Measurements from ENCODE around the gene PRDX2.

Gene PRDX2

DNA sequence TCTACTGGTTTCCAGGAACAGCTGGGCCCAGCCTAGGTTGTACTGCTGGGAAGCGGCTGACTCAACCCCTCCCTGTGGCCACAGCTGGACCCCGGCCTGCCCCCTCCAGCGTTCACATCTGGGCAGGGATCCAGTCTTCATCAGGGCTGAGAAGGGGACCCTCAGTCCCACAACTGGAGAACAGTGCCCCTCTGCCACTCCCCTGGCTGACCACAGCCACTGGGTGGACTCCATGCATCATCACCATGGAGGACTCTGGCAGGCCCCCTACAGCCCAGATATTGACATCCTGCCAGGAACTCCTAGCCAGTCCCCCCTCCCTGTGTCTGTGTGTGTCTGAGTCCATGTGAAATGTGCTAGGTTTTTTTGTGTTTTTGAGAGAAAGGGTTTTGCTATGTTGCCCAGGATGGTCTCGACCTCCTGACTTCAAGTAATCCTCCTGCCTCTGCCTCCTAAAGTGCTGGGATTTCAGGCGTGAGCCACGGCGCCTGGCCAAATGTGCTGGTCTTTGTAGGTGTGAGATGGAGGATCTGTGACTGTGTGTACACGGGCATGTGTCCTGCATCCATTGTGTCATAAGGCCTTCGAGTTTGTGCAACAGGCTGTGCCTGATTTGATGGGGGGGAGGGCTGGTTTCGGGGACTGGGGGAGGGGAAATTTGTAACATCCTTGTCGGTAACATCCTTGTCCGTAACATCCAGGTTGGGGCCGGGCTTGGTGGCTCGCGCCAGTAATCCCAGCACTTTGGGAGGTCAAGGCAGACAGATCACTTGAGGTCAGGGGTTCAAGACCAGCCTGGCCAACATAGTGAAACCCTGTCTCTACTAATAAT lies 22.2 kb downstream of the PRDX2 start:
- no peak for DNase-seq

DNA sequence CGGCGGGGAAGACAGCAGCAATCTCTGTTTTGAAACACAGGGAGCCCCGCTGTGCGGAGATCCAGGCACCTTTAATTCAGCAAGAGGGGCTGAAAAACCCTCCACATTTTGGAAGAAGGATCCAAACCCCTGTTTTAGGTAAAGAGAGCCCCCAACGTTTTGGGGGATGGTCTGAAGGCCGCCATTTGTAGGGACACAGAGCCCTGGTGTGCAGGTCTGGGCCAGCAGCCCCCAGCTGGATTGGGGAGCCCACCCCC lies 22.8 kb downstream of the PRDX2 start:
- DNase-seq: no peak

DNA sequence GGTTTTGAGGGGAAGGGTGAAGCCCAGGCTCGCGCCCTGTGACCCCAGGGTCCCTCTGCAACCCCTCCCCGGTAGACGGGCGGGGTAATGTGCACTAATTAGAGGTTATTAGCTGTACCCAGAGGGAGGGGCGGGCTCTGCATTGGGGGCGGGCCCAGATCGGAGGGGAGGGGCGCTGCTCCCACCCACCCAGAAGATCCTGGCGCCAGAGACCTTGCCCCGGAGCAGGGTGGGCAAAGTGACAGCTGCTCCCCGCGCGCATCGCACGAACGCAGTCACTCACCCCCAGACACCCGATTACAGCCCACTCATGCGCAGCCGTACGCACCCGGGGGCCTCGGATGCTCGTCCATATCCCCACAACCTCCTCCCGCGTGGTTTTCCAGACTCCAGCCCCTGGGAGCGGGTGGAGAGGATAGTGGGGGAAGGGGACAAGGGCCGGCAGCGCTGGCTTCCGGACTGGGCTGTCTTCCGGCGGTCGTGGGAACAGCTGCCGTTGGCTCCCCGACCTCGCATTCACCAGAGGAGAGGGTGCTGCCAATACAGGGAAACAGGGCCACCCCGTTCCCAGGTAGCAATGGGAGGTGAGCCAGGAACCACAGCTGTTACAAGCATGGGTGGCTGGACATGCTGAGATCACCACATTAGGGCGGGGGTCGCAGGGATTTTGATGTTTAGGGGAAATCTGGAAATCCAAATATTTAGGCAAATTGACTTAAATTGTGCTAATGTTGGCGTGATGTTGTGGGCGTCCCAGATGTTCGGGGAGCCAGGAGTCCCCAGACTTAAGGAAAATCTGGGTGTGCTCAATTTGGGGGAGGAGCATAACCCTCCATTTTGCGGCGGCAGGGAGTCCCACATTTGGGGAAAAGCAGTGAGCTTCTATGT lies 23.3 kb downstream of the PRDX2 start:
- no peak for DNase-seq

DNA sequence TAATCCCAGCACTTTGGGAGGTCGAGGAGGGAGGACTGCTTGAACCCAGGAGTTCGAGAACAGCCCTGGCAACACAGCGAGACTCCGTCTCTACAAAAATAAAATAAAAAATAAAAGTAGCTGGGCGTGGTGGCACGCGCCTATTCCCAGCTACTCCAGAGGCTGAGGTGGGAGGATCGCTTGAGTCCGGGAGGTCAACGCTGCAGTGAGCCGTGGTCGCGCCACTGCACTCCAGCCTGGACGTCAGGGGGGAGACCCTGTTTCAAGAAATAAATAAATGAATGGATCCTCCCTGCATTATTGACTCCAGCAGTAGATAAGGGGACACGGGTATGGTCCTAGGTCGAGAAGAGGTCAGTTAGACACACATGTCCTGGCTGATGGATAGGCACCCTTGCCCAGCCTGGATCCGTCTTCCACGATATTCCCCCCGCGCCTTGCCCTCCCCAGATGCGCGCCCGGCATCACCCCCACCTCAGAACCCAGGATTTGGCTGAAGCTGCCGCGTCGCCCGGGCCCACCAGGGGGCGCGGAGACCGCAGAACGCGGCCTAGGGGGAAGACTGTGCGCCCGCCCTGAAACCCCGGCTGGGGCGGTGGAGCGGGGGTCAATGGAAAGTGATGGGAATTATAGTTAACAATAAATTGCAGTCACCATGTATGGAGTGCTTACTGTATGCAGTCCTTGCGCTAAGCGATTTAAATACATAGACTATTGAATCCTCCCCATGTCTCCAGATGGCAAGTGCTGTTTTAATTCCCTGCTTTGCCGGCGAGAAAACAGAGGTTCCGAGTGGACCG lies 24.2 kb downstream of the PRDX2 start:
- no peak for DNase-seq

DNA sequence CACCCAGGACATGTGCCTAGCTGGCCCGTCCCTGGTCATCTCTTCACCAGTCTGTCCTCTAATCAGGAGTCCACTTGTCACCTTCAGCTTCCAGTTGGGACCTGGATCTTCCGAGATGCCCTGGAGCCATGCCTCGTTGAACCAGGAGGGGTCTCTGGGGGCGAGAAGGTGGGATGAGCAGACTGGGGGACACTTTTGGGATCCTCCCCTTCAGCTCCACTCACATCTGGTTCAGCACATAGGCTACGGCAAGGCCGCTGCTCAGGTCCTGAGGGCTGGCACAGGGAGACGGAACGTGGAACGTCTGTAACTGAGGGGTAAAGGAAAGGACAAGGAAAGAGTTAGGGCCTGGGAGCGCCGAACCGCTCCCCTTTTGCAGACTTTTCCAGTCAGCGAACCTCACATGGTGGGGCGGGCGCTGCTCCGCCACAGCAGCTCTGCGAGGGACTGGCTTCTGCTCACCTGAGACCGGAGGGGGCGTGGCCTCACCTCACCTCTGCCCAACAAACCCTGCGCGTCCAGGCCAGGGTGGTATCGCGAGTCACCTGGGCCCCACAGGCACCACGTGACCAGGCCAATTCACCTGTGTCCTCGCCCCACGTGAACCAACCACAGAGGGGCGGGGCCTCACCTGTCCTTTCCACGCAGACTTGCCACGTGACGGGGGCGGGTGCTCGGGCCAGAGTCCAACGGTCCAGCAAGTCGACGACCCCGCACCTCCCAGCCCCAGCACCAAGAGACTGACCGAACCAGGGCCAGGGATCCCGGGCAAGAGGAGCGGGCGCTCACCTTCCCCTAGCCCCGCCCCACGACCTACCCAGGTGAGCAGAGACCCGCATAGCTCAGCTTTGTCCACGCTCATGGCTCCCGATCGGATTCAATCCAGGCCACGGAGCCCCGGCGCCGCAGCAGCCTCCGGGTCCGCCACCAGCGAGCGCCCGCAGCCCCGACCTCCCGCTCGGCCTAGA lies 26.7 kb downstream of the PRDX2 start, which contains the start of gene HOOK2:
TSS of gene HOOK2 (minus strand) at position 965 of the 968 bp plus-strand sequence. CDS start at position 862, 103 bp downstream.
- no peak for DNase-seq

DNA sequence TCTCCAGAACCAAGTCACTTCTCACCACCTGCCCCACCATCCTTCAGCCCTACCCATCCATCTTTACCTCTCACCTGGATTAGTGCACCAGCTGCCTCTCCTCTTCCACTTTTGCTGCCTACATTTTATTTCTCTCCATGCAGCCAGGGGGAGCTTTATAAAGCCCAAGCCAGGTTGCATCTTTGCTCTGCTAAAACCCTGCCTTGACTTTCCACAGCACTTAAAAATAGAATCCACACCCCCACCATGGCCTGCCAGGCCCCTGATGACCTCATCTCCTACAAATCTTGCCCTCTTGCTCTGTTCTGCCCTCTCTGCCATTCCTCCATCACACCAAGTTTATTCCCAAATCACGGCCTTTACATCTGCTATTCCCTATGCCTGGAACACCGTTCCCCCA lies 28.0 kb downstream of the PRDX2 start:
- DNase-seq: no peak

DNA sequence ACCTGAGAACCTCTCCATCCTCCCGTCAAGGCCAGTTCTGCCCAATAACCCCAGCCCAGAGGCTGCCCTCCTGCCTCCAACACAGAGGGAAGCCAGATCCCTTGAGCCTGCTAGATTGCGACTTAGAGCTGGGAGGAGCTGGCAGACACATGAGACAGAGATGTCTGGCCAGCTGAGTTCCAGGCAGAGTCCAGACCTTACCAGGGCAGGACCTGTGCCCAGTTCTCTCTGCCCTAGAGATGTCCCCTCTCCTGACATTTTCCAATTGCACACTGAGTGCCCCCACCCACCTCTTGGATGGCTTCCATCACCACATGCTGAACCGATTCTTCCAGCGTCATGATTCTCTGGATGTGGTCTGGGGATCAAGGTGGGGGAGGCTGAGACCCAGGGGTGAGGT lies 29.3 kb downstream of the PRDX2 start:
- no peak for DNase-seq

DNA sequence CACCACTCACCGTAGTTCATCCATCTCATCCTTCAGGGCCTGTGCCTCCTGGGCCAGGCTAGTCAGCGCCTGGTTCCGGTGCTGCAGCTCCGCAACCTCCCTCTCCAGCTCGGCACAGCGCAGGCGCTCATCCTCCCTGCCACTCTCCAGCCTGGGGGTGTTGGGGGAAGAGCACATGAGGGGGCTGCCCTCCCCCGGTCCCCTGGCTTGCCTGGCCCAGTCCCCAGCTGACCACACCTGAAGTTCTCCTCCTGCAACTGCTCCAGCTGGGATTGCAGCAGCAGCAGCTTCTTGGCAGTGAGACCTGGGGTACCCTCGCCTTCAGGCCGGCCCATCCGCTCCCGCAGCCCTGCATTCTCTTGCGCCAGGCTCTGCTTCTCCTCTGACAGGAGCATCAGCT lies 30.7 kb downstream of the PRDX2 start:
- no peak for DNase-seq

DNA sequence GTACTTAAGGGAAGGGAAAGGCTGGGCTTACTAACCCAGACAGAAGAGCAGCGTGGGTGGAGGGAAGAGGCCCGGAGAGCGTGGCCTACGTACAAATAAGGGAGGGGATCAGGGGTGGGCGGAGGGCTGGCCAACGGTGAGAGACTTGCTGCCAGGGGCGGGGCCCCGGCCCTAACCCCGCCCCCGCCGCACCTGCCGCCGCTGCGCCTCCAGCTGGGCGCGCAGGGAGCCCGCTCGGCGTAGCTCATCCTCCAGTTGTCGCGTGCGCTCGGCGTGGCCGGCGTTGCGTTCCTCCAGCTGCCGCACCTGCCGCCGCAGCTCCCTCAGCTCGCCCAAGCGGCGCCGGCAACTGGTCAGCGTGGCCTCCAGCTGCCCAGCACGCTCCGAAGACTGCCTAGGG lies 31.9 kb downstream of the PRDX2 start:
- DNase-seq: no peak

DNA sequence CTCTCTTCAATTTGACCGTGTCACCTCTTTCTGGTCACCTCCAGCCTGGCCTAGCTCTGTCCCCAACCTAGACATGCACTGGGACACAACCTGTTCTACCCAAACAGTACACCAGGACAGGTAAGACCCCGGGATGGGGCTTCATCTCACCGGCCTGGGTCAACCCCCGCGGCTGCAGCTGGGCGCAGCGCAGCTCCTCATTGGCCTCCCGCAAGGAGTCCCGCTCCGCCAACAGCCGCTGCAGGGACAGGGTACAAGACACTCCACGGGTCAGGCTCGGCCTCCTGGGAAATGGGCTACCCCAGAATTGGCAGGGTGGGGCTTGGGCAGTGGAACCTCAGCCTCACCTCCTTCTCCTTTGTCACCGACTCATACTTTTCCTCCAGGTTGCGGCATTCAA lies 33.9 kb downstream of the PRDX2 start:
- no peak for DNase-seq

DNA sequence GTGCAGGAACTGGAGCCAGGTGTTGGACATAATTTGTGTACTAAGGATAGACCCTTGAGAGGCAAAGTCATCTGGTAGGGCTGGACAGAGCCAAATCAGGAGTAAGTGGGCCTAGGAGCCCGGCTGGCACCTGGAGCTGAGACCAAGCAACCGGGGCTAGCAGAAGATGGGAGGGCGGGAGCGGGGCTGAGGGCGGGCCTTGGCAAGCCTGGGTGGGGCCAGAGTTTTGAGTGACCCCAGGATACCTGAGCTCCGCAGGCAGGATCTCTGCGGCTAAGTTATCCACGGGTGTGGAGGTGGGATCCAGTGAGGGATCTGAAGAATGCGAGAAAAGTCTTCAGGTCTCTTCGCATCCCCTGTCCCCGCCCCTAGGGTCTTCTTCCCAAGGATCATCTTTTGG lies 34.5 kb downstream of the PRDX2 start:
- no peak for DNase-seq

DNA sequence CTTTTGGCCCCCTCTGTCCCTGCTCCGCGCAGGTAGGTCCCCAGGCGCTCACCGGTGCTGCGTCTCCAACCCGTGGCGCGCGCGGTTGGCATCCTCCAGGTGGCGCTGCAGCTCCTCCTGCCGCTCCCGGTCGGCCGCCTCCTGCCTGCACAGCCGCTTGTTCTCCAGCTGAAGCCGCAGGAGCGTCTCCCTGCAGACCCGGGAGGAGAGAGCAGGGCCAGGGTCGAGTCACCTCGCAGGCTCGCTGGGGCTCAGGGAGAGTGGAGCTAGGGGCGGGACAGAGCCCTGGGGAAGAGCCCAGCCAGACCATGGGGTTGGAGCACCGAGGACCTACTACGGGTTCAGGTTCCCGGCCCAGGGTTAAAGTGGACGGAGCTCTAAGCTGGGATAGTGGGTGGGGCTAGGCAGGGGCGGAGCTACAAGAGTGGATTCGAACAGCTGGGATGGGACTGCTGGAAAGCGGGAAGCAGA lies 35.5 kb downstream of the PRDX2 start:
- no peak for DNase-seq

DNA sequence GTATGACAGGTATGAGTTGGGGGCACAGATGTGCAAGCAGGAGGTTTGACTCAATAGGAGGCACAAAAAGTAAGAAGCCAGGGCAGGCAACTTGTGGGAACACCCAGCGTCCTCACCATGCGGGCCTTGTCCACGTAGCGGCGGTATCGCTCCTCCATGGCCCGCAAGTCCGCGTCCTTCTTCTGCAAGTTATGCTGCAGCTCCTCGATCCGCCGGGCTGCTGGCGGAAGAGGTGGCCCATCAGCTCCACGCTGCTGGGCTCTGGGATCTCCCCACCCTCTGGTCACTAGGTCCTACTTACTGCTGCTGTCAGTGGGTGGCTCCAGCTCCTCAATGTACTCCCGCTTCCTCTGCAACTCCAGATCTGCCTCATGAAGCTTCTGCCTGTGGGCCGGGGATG lies 36.9 kb downstream of the PRDX2 start:
- no peak for DNase-seq

DNA sequence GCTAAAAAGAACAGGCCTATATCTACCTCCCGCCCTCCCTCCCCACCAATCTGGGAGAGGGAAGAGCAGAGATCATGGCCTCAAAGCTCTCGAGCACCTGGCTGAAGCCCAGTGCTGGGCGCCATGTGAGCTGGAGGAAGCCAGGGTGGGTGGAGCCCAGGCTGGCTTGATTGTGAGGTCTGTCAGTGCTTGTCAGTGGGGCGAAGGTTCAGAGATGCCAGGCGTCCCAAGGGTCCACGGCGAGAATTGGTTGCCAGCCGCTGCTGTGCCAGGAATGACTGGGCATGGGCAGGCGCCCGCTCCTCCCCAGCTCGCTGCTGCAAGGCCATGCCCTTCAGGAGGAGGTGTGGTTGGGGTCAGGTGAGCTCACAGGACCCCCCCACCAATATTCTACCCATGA lies 38.5 kb downstream of the PRDX2 start:
- DNase-seq: no peak

DNA sequence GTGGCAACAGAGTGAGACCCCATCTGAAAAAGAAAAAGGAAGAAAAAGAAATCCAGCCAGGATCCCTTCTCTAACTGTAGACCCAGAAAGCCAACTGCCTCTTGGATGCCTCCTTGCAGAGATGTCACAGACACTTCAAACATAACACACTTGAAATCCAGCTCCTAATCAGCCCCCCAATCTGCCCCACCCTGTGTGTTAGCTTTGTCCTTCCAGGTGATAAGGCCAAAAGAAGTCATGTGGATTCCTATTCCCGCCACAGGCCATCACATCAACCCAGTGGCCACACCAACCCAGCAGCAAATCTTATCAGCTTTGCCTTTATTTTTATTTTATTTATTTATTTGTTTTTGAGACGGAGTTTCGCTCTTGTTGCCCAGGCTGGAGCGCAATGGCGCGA lies 41.9 kb downstream of the PRDX2 start:
- no peak for DNase-seq

DNA sequence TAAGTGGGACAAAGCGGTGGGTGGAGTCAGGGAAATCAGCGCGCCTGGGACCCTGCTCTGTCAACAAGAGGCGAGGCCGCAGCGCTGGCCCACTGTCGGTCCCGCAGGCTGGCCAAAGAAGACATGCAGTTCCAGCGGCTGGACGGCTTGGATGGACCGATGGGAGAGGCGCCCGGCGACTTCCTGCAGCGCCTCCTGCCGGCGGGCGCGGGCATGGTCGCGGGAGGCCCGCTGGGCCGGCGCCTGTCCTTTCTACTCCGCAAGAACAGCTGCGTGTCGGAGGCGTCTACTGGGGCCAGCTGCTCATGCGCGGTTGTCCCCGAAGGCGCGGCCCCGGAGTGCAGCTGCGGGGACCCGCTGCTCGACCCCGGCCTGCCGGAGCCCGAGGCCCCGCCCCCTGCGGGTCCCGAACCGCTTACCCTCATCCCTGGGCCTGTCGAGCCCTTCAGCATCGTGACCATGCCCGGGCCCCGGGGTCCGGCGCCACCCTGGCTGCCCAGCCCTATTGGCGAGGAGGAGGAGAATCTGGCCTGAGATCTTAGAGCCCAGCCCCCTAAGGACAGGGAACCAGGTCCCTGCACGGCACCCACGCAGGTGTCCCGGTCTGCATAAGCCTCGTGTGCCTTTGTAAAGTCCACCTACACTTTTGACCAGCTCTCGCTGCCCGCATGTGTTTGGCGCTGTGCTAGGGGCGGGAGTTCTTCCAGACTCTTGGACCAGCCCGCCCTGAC lies 43.9 kb downstream of the PRDX2 start:
- no peak for DNase-seq

DNA sequence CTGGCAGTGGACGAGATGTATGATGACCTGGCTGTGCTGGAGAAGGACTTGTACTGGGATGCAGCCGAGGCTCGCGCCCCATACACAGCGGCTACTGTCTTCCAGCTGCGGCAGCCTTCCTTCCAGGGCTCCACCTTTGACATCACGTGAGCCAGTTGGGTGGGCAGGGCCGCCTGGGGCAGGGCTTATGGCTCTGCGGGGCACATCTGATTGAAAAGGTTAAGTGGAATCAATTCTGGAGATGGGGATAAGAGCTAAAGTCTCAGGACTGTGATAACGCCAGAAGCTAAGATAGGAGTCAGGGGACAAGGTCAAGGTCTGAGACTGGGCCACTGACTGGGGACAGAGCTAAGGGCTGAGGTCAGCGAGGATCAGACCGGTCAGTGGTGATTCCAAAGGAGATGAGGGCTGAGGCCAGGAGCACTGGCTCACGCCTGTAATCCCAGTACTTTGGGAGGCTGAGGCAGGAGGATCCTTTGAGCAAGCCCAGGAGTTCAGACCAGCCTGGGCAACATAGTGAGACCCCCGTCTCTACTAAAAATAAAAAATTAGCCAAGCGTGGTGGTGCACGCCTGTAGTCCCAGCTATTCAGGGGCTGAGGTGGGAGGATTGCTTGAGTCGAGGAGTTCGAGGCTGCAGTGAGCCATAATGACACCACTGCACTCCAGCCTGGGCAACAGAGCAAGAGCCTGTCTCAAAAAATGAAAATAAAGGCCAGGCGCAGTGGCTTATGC lies 45.3 kb downstream of the PRDX2 start:
- DNase-seq: no peak

DNA sequence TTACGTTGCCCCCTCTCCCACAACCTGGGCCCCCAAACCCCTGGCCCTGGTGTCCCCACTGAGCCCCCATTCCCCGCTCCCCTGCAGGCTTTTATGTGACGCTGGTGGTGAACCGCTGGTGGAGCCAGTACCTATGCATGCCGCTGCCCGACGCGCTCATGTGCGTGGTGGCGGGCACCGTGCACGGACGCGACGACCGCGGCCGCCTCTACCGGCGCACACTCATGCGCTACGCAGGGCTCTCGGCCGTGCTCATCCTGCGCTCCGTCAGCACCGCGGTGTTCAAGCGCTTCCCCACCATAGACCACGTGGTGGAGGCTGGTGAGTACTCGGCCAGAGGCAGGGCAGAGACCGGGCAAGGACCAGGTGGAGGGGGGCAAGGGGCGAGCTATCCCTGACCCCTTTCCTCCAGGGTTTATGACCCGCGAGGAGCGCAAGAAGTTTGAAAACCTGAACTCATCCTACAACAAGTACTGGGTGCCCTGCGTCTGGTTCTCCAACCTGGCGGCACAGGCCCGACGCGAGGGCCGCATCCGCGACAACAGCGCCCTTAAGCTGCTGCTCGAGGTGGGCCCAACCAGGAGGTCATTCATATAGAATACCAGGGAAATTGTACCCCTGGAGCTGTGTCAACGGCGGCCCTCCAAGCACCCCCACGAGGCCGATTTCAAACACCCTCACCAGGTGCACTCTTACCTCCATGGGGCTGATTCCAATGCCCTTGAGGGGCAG lies 47.0 kb downstream of the PRDX2 start:
- DNase-seq: no peak

DNA sequence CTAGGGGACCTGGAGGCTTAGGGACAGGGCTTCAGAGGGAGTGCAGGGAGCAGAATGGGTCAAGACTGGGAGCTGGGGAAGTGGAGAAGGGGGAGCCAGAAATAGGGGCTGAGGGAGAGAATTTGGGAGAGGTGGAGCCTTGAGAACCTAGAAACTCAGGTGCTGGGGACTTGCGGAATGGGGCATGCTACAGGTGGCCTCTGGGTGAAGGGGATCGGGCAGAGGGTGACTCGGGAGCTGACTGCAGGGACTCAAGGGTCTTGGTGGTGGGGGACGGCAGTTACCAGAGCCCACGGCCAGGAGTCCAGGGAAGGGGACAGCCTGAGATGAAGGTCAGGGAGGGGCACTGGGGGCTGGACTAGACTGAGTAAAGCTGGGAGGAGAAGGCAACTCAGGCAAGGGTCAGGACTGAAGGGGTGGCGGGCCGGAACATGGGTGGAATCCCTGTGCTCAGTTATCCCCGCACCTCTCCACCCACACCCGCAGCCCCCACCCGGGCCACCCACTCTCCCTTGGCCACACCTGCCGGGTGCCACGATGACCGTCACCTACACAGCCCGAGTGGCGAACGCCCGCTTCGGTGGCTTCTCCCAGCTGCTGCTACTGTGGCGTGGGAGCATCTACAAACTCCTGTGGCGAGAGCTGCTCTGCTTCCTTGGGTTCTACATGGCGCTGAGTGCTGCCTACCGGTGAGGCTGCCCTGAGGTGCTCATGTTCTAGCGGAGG lies 49.4 kb downstream of the PRDX2 start:
- DNase-seq: no peak
